ENCODE data around the gene F8.

F8 gene

DNA sequence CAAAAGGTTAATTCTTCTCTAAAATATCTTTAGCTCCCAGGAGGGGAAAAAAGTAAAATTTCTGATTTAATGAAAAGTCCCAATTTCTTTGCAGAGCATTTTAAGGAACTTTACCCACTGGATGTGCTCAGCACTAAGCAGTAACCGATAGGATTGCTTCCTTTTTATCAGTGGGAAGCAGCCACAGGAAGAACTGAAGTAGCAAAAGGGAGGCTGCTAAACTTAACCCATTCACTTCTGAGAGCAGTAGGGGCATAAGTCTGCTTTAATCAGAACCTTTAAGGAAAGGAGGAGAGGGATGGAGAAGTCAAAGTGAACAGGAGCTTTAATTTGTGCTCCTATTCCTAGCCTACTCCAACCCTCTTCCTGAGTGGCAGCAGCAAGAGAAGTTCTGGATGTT lies at the start of gene F8:
TSS of gene F8 (minus strand) at position 139 of the 400 bp plus-strand sequence. CDS start 171 bp downstream, outside the sequence.
- no peak for FAIRE-seq

DNA sequence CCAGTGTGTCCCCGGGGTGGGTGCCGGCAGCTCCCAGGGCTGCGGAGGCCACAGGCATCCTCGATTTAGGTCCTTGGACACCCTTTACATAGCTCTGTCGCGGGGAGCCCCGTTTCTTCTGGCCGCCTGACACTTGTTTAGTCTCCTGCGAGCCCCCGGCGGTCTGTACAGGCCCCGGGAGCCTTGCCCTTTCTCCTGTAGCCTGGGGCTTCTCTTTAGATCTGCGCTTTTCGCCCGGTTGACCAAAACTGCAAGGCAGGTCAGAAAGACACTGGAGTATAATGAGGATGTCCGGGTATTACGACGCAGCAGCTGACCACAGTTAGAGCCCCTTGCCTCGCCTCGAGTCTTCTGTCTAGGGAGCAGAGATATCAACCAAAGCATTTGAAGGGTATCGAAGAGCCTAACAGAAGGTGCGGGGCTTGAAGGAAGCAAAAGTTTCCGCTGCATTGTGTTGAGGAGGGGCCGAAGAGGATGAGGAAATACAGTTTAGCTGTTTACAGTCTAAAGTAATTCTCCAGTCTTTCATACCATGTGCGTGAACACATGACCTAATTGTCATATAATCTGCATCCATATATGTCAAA lies 49.3 kb upstream of the F8 start:
- FAIRE-seq, result no peak

DNA sequence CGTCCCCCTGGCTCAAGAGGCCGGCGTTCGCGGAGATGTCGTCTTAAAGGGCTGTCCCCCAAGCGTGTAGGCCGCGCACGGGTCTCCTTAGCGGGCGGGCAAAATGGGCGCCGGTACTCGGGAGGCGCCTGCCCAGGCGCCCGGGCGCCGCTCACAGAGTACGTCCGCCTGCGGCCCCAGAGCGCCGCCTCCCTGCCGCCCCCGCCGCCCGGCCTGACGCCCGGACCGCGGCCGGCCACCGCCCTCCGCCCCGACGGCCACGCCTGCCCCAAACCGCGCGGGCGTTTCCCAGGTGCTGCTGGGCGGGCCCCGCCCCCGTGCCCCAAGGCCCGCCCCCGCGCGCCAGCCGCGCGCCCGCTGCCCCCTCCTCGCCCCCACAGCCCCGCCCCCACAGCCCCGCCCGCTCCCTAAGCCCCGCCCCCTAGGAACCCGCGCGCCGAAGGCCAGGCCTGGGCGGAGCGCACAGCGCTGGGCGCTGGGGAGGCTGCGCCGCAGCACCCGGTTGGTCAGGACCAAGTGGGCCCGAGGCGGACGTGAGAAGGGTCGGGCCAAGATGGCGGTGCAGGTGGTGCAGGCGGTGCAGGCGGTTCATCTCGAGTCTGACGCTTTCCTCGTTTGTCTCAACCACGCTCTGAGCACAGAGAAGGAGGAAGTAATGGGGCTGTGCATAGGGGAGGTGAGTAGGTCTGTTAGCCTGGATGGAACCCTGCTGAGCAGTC lies 48.6 kb upstream of the F8 start, which contains the start of the genes BRCC3, CMC4 and MTCP1:
TSS of gene BRCC3 (plus strand) at position 534 of the 719 bp plus-strand sequence. CDS start at position 554, 20 bp downstream.
TSS of gene CMC4 (minus strand) at position 162 of the 719 bp plus-strand sequence. CDS start 7,113 bp downstream, outside the sequence.
TSS of gene MTCP1 (minus strand) at position 162 of the 719 bp plus-strand sequence. CDS start 5,126 bp downstream, outside the sequence.
- no peak for FAIRE-seq

DNA sequence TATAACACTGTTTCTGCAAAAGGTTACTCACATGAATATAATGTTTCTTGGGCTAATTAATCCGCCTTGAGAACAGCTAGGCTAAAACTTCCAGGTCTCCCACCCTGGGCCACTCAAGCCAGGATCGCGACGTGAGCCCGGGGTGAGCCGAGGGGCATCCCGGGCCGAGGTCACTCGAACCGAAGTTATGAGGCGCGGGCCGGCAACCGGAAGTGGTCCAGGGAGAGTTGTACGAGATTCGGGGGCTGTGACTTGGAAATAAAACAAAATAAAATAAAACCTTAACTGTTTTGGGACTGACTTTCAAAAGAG lies 48.1 kb upstream of the F8 start:
- FAIRE-seq, result no peak

DNA sequence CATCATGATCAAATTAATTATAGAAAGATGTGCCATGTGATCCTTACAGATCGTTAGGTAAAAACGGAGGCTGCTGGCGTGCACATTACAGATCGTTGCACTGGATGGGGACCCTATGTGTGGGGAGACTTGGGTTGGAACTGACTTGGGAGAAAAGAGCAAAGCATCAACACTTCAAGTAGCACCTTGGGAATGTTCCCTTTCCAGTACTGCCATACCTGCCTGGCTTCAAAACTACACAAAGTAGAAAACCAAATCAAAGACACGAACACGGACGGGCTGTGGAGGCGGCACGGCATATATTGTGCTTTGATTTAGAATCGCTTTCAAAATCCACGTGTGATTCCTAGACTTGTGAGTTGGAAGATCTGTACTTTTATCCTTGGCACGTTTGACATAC lies 47.5 kb upstream of the F8 start:
- FAIRE-seq, result no peak

DNA sequence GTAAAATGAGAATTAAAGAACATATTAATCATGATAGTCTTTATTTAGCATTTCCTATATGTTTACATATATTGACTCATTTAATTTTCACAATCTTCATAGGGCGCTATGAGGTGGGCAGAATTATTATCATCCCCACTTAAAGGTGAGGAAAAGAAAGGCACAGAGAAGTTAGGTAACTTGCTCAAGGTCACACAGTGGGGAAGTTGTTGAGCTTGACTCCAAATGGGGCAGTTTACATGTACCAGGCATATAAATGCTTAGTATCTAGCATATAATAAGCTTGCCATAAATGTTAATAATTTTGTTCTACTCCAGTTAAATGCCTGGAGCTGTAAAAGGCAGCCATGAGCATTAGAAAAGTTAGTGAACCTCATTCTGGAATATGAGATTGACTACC lies 46.9 kb upstream of the F8 start:
- FAIRE-seq, result no peak

DNA sequence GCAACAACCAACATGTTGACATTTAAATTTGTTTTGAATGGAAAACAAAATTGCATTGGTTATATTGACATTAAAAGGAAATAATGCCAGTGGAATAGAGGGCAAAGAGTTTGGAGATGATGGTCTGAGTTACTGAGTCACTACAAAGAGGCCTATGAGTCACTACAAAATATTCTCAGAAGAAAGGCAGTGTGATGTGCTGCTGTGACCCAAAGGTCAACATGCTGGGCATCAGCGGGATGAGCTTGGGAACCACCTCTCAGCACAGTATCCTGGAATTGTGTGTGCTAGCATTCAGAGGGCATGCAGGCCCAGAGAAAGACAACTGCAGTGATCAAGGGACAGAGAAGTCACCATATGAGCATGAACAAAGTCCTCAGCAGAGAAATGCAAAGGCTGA lies 45.6 kb upstream of the F8 start:
- FAIRE-seq, result no peak

DNA sequence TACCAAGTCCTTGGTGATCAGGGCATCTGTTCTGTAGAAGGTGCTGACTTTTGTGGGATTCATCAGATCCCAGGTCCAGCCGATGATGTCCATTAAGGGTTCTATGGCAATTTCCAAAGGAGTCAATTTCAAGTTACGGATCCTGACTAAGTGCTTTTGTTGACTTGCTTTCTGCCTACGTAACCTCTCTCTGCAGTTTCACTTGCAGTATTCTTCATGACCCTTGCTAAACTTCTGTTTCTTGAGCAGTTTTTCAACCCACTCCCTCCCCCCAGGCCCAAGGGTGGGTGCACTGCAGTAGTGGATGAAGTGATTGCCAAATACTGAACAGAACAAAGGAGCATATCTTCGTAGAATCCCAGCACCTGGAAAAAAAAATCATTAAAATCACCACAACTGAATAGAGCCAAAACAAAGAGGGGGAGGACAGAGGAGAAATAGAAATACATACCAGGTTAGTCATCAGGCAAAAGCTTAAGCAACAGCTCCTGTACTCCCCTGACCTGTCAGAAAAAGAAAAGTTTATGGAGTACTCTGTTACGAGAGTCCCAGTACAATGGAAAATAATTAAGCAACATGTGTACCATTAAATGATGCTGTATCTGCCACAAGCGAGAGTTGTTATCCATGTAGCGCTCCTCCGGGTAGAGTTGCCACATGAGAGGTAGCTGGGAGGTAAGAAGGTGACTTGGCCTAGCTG lies 42.7 kb upstream of the F8 start:
- FAIRE-seq, result no peak

DNA sequence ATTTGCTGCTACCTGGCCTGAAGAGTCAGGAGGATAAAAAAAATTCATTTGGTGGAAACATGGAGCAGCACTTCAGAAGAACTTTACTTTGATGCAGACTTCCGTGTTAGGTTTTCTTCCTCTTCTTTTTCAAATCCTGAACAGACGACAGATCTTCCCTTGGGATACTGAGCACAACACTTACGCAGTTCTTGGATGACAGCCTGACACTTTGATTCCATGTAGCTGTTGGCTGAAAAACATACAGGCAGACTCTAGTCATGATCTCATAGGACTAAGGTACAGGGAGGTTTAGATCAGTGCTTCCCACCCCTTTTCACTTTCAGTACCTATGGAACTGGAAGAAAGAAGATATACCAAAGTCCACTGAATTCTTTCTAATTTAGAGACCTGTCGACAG lies 39.2 kb upstream of the F8 start:
- FAIRE-seq, result no peak

DNA sequence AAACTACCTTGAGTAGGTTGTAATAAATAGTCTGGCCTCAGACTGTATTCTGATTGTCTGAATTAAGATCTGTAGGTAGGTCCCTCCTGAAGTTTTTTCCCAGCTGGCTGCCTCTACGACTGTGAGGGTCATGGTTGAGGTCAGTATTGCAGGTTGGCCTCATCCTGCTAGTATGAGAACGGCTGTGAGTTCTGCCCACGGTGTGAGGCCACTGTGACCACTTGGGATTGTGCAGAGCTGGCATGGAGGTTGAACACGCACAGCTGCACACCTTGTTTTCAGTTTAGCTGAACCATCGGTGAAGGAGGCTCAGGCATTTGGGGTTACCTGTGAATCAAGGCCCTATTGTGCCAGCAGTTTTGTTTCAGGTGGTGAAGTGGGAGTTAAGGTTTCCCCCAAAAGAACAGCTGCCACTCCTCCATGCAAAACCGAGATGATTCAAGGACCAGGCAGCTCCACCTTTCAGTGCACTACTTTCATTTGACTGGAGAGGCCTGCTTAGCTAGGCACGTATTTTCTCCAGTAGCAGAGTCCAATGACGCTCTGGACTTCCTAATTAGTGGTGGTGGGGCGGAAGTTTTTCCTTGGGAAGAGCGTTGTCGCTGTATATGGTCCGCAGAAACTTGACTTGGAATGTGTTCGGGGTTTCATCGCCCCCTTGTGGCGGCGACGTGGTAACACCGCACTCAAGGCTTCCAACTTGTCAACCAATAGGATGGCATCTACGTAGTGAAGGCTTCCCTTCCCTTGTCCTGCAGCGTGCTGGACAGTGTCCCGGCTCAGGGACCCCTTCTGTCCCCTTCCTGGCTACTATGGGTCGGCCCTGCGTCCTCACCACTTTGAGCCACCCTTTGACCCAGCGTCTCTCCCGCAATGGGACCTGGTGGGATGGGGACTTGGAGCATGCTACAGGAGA lies 34.6 kb upstream of the F8 start:
- peak; percentile 41 for FAIRE-seq

DNA sequence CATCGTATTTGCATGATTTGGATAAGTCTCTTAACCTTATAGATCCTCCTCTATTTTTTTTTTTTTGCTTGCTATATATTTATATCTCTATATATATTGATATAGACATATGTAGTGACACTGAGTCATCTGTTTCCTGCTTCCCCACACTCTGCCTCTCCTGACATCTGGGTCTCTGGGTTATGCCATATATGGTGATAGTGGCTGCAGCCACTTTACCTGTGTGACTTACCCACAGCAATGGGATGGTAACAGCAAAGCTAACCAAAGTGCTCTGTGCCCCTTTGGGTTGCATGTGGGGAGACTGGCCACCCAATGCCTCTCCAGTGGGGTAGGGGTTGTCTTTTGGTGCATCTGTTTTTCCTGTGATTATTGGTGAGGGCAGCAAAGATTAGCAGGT lies 33.9 kb upstream of the F8 start:
- no peak for FAIRE-seq

DNA sequence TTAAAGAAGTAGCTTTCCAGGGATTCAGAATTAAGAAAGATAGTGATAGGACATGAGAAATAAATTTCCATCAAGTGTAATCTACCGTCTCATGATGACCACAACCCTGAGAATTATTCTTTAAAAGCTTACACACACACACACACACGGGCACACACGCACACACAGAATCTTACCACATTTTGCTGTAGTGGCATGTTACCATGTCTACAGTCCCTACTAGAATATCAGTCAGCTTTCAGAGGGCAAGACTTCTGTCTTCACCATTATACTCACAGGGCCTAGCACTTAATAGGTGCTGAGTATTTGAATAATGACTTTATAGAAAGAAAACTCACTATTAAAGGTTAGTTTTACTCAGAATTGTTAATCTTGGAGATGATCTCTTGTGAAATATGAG lies 33.0 kb upstream of the F8 start:
- FAIRE-seq, result no peak

DNA sequence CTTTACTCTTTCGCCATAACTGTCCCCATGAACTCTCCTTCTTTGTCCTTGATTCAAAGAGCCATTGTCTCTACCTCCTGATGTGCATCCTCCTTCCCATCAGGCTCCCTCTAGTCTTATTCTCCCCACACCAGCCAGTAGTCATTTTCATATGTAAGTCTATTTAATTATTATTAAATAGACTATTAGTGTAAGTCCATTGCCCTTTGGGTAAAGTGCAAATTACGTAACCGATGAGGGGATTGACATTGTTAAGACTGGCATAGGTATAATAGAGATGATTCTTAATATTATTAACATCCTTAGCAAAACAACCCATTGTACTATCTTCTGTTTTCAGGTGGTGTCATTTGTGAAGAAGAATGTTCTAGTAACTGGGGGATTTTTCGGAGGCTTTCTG lies 31.7 kb upstream of the F8 start:
- no peak for FAIRE-seq

DNA sequence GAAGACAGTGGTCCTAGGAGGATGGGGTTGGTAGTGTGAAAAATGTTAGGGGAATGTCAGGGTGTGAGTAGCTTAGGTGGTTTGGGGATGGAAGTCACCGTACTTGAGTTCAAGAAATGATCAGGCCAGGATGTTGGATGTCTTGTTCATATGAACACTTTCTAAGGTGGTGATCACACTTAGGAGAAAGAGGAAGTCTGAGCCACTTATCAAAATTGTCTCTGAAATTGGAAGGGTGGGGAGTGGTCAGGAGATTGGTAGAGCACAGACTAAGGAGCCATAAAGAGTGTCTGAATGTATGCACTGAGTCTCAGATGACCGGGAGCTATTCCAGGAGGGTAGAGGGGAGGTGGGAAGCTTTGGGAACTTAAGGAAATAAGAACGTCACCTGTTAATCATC lies 31.1 kb upstream of the F8 start:
- FAIRE-seq, result no peak

DNA sequence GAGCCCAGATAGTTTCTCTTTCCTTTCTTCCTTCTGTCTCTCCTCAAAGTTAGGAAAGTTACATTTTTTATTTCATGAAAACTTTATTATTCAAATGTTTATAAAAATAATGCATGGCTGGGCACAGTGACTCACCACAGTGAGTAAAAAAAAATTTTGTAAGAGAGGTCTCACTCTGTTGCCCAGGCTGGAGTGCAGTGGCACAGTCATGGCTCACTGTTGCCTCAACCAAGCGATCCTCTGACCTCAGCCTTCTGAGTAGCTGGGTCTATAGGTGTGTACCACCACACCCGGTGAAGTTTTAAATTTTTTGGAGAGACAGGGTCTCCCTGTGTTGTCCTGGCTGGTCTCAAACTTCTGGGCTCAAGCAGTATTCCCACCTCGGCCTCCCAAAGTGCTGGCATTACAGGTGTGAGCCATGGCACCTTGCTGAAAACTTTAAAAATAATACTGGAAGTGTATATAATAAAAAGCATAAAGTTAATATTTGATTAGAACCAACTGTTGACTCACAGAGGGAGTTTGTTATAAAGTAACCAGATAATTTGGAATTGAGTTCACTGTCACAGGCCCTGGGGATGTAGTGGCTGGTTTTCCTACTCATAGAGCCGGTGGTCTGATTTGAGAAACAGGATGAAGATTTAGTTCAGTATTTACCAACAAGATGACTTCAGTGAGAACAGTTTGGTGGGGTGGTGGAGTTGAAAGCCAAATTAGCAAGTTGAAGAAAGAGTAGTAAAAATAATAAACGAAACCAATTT lies 30.4 kb upstream of the F8 start:
- no peak for FAIRE-seq

DNA sequence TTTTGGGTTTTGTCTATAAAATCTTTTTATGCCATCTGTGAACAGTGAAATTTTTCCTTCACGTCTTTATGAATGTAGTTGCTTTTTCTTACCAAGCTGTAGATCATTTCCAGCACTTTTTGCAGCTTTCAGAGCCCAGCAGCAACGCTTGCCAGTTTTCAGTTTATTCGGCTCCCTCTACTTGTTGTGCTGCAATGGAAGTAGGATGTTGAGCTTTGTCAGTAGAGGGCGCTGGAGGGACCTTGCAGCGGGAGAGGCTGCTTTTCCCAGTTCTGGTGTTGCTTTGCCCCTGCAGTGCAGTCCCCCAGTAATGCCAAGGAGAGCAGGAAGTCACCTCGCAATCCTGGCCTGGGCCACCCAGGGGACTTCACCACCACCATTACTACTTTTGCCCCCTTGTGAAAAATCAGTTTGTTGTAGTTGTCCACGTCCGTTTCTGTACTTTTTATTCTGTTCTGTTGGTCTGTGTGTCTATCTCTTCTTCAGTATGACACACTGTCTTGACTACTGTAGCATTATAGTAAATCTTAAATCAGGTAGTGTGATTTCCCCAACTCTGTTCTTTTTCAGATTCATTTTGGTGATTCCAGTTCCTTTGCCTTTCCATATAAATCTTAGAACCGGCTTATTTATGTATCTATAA lies 26.6 kb upstream of the F8 start:
- no peak for FAIRE-seq

DNA sequence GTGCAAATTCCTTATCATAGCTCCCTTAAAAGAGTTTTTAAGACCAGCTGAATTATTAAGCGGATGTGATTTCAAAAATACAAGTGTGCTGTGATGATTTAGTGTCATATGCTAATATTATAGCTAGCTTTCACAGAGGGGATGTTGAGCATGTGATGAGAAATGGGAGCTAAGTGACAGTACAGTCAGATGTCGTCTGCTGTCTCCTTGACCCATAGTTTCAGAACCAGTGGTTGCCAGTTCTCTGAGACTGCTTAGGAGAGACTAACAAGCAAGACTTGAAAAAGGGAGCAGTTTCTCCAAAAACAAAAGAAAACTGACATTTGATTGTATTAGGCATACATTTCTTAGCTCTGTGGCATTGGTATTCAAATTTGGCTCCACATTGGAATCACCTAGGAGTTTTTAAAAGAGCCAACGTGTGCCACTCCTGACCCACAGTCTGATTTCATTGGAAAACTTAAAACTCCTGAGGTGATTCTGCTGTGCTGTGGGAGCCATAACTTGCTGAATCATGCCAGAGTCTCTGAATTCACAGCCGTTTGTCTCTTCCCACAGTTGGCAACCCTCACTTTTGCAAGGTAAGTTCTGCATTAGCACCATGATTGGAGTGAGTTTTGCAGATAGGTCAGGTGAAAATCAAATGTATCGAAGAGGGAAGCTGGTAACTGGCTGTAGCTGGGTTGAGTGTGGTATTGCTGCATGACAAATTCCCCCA lies 24.4 kb upstream of the F8 start:
- no peak for FAIRE-seq

DNA sequence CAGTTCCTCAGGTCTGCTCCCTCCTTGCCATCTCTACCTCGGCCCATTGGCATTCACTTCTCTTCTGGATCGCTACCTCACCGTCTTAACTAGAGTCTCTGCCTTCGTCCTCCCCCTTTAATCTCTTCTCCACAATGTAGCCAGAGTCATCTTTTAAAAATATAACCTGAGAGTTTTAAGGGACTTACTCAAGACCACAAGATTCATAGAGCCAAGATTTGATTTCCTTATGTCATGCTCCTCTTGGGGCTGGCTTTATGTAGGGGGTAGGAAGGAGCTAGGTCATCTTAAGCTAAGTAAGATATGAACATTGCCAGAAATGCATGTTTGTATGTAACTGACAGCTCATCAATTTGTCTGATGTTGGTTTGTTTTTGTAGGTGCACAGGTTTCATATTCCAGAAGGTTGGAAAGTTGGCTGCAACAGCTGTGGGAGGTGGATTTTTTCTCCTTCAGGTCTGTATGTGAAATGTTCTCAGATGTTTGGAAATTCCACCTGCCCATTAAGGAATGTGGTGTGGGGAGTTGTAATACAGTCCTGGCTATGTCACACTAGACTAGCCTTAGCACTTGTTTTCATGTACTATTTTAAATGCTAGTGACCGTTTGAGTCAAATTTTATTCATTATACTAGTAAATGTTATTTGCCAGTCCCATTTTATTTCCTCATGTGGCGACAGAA lies 23.7 kb upstream of the F8 start:
- FAIRE-seq, result no peak

DNA sequence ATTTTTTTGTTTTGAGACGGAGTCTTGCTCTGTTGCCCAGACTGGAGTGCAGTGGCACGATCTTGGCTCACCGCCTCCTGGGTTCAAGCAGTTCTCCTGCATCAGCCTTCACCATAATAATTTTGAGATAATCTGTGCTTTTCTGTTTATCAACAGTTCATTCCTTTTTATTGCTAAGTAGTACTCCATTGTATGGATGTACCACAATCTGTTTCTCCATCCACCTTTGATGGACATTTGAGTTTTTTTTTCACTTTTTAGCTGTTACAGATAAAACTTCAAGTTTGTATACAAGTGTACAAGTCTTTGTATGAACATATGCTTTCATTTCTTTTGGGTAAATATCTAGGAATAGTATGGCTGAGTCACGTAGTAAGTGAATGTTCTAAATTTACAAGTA lies 13.2 kb upstream of the F8 start:
- FAIRE-seq, result no peak

DNA sequence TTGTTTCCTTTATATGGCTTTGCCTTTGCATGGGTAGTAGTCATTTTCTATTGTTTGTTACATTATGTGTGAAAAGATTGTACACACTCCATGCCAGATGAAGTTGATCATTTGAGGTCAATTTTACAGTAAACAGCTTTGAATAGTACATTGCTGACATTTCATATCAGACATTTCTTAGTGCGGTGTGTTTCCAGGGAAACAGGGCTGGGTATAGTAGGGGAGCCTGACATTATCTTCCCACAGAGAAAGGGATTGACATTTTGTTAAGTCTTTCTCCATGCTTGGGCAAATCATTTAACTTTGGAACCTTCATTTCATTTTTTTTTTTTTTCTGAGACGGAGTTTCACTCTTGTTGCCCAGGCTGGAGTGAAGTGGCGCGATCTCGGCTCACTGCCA lies 9.1 kb upstream of the F8 start:
- no peak for FAIRE-seq

Data from A204.1 (cell line).